GM23338 (cell line): ENCODE results near the gene ATP8A2. TPM values are rescaled to one million over a fixed set of nuclear protein-coding genes. Genes with fewer than 3 reads are reported as not detected.

Experiments used
- ATAC-seq: fragments of 200-7000 bp; cut with Tn5 transposase; 3 replicates; pipeline ENCODE4 v1.9.1; 2020
- DNase-seq: peaks from one replicate; pipeline ENCODE4 v3.0.0-alpha.2; 2015; ENCODE audit warnings: low spot score
- H2AFZ ChIP-seq: fragments of 200-600 bp; sonication (generic); 2 replicates; pipeline ENCODE4 v1.8.0; 2016; ENCODE audit warnings: antibody characterized with exemption, mild to moderate bottlenecking, moderate library complexity
- H3F3A ChIP-seq: fragments of 200-600 bp; sonication (generic); replicated peaks from 2 replicates; pipeline ENCODE4 v1.8.0; 2017; ENCODE audit warnings: antibody characterized with exemption, mixed run types, low read depth
- H3K27ac ChIP-seq: fragments of 200-600 bp; sonication (generic); 2 replicates; pipeline ENCODE4 v1.6.1; 2016; ENCODE audit warnings: low read depth
- H3K27me3 ChIP-seq: fragments of 200-600 bp; sonication (generic); 2 replicates; pipeline ENCODE4 v1.8.0; 2016; ENCODE audit warnings: mild to moderate bottlenecking, mixed run types, moderate library complexity; ENCODE audit not compliant: insufficient read depth
- H3K36me3 ChIP-seq: fragments of 200-600 bp; sonication (generic); 2 replicates; pipeline ENCODE4 v1.8.0; 2016; ENCODE audit warnings: mild to moderate bottlenecking; ENCODE audit not compliant: insufficient read depth
- H3K4me1 ChIP-seq: fragments of 200-600 bp; sonication (generic); 2 replicates; pipeline ENCODE4 v1.8.0; 2016; ENCODE audit warnings: mild to moderate bottlenecking, moderate library complexity; ENCODE audit not compliant: insufficient read depth
- H3K4me2 ChIP-seq: fragments of 200-600 bp; sonication (generic); 2 replicates; pipeline ENCODE4 v1.7.1; 2017; ENCODE audit warnings: mixed run types
- H3K4me3 ChIP-seq: fragments of 200-600 bp; sonication (generic); 2 replicates; pipeline ENCODE4 v1.6.1; 2016; ENCODE audit warnings: mixed run types
- H3K79me2 ChIP-seq: fragments of 200-600 bp; sonication (generic); replicated peaks from 2 replicates; pipeline ENCODE4 v1.8.0; 2017; ENCODE audit warnings: mild to moderate bottlenecking; ENCODE audit not compliant: insufficient read depth
- H3K9me2 ChIP-seq: fragments of 200-600 bp; sonication (generic); 2 replicates; pipeline ENCODE4 v1.8.0; 2017; ENCODE audit not compliant: insufficient read depth
- H4K20me1 ChIP-seq: fragments of 200-600 bp; sonication (generic); replicated peaks from 2 replicates; pipeline ENCODE4 v1.8.0; 2017; ENCODE audit warnings: mild to moderate bottlenecking; ENCODE audit not compliant: insufficient read depth
- H3K27ac Mint-ChIP-seq: 2 replicates; pipeline ENCODE4 v1.8.0; 2020; ENCODE audit warnings: inconsistent platforms, mild to moderate bottlenecking, moderate library complexity, mixed read lengths
- H3K27me3 Mint-ChIP-seq: 3 replicates; pipeline ENCODE4 v1.8.0; 2022; ENCODE audit warnings: low read depth, mild to moderate bottlenecking, moderate library complexity, mixed read lengths, inconsistent platforms; ENCODE audit not compliant: insufficient read depth, poor library complexity
- H3K36me3 Mint-ChIP-seq: 3 replicates; pipeline ENCODE4 v1.8.0; 2021; ENCODE audit warnings: low read depth, mild to moderate bottlenecking, inconsistent platforms, moderate library complexity, mixed read lengths
- H3K4me1 Mint-ChIP-seq: 3 replicates; pipeline ENCODE4 v1.8.0; 2020; ENCODE audit warnings: mild to moderate bottlenecking, inconsistent platforms, mixed read lengths
- H3K4me3 Mint-ChIP-seq: 3 replicates; pipeline ENCODE4 v1.8.0; 2021; ENCODE audit warnings: moderate library complexity, mild to moderate bottlenecking, inconsistent platforms, mixed read lengths
- H3K9me3 Mint-ChIP-seq: 3 replicates; pipeline ENCODE4 v1.8.0; 2020; ENCODE audit warnings: moderate library complexity, mild to moderate bottlenecking, inconsistent platforms, mixed read lengths
- CREB1 ChIP-seq: fragments of 250-450 bp; sonication (Bioruptor Pico); IDR thresholded peaks from 2 replicates; pipeline ENCODE4 v1.5.0; 2020; ENCODE audit warnings: low read depth, mild to moderate bottlenecking, moderate library complexity
- EZH2 ChIP-seq: fragments of 200-600 bp; sonication (generic); IDR thresholded peaks from one replicate; pipeline ENCODE4 v1.8.0; 2017; ENCODE audit warnings: antibody characterized with exemption, mild to moderate bottlenecking, low read depth; ENCODE audit not compliant: unreplicated experiment
- NANOG ChIP-seq: IDR thresholded peaks from 2 replicates; pipeline ENCODE4 v1.6.1; 2016; ENCODE audit warnings: antibody characterized with exemption, borderline replicate concordance
- POLR2AphosphoS5 ChIP-seq: IDR thresholded peaks from 2 replicates; pipeline ENCODE4 v1.6.1; 2016; ENCODE audit warnings: antibody characterized with exemption, low read depth
- STAT1 ChIP-seq: IDR thresholded peaks from one replicate; pipeline ENCODE4 v1.6.1; 2016; ENCODE audit warnings: antibody characterized with exemption; ENCODE audit not compliant: unreplicated experiment
- ZNF114 ChIP-seq: fragments of 250-450 bp; sonication (Bioruptor Pico); IDR thresholded peaks from 2 replicates; pipeline ENCODE4 v1.5.0; 2020; ENCODE audit warnings: mild to moderate bottlenecking, moderate library complexity
- ZNF331 ChIP-seq: fragments of 250-450 bp; sonication (Bioruptor Pico); IDR thresholded peaks from 2 replicates; pipeline ENCODE4 v1.5.0; 2020; ENCODE audit warnings: low read depth, mild to moderate bottlenecking, moderate library complexity
- ZNF462 ChIP-seq: fragments of 250-450 bp; sonication (Bioruptor Pico); IDR thresholded peaks from 2 replicates; pipeline ENCODE4 v1.5.0; 2020; ENCODE audit warnings: mild to moderate bottlenecking, moderate library complexity
- polyA plus RNA-seq: library from polyadenylated mRNA; unstranded; fragments of >200 nt; fragmentation: Nextera tagmentation; extraction: Ambion mirVana; gene quantifications from 2 replicates; pipeline ENCODE4 v1.2.1, GENCODE V29; 2016
- total RNA-seq: library from RNA; depleted of rRNA; stranded (reverse); fragments of >200 nt; shearing (Covaris generic); gene quantifications from 2 replicates; pipeline ENCODE4 v1.2.3, GENCODE V29; 2014
- TF ChIP-seq, protein P1 (sequence below): IDR thresholded peaks from 2 replicates; pipeline ENCODE4 v1.6.1; 2016; ENCODE audit warnings: antibody characterized with exemption

ATP8A2 gene
- total and polyA plus RNA-seq, 2 experiments from 2014 or later = 5.7 to 8.8 TPM

GRCh38 chr13:26025771-26026170, 654.0 kb downstream of the ATP8A2 start:
- Histone ChIP-seq H3F3A (no peaks in the 10 kb centered on the region), H4K20me1 (no peaks in the 10 kb centered on the region), H3K27me3 (no peaks in the 10 kb centered on the region), H3K4me1 (peaks cover 22% of the 10 kb centered on the region), H3K4me3 (no peak overlapping the region), H3K36me3 (no peaks in the 10 kb centered on the region), H3K27ac (no peak overlapping the region), H2AFZ (peak overlapping the region; percentile 85), H3K79me2 (no peaks in the 10 kb centered on the region), H3K9me2 (no peaks in the 10 kb centered on the region), H3K4me2 (peak overlapping the region; percentile 23)
- TF ChIP-seq ZNF114 (CRISPR knock-in tag) = no peak
- TF ChIP-seq, protein P1, sequence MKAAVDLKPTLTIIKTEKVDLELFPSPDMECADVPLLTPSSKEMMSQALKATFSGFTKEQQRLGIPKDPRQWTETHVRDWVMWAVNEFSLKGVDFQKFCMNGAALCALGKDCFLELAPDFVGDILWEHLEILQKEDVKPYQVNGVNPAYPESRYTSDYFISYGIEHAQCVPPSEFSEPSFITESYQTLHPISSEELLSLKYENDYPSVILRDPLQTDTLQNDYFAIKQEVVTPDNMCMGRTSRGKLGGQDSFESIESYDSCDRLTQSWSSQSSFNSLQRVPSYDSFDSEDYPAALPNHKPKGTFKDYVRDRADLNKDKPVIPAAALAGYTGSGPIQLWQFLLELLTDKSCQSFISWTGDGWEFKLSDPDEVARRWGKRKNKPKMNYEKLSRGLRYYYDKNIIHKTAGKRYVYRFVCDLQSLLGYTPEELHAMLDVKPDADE = no peak
- TF ChIP-seq POLR2AphosphoS5 = no peak
- no peak for TF ChIP-seq NANOG
- no peak for TF ChIP-seq EZH2
- TF ChIP-seq ZNF331 (CRISPR knock-in tag) = no peak
- no peak for TF ChIP-seq STAT1
- no peak for TF ChIP-seq ZNF462 (CRISPR knock-in tag)
- no peak for TF ChIP-seq CREB1
- H3K9me3 Mint-ChIP-seq = peaks cover 3% of the 10 kb centered on the region; the same call in 1 of the 3 replicates
- H3K27me3 Mint-ChIP-seq = peaks cover 8% of the 10 kb centered on the region
- DNase-seq (no peak), ATAC-seq (no peak; the same call in 2 of the 3 replicates)
- no peak overlapping the region; the same call in 2 of the 3 replicates for H3K4me3 Mint-ChIP-seq
- peaks cover 33% of the 10 kb centered on the region for H3K4me1 Mint-ChIP-seq
- H3K36me3 Mint-ChIP-seq = peaks cover 2% of the 10 kb centered on the region; the same call in 1 of the 3 replicates
- no peak overlapping the region for H3K27ac Mint-ChIP-seq
